Measurements from ENCODE around the gene EEPD1. TPM values are rescaled to one million over a fixed set of nuclear protein-coding genes. Genes with fewer than 3 reads are reported as not detected.

The EEPD1 gene
- polyA plus RNA-seq, 3 donors: 9.1 to 23.6 (median 9.3) TPM

GRCh38 chr7:36262309-36263094, 109.4 kb downstream of the EEPD1 start:
- 59 to 78% (median 74%) methylated on average over 5 of the region's 5 CpGs for WGBS, 3 donors

GRCh38 chr7:36263095-36263484, 110.0 kb downstream of the EEPD1 start:
- WGBS, 3 donors: 80 to 97% (median 80%) methylated on average over 5 of the region's 5 CpGs
- H3K27ac ChIP-seq (ENCODE audit: low read depth, low read length): no peak overlapping the region

More at GRCh38 chr7:36262309-36263094, 109.4 kb downstream of the EEPD1 start:
- no peak overlapping the region for H3K27ac ChIP-seq (ENCODE audit: low read depth, low read length)

GRCh38 chr7:36264123-36264801, 111.2 kb downstream of the EEPD1 start:
- H3K27ac ChIP-seq (ENCODE audit: low read depth, low read length): no peak overlapping the region
- WGBS, 3 donors: 37 to 88% (median 45%) methylated on average over 7 of the region's 7 CpGs

GRCh38 chr7:36264913-36265516, 112.0 kb downstream of the EEPD1 start:
- no peak overlapping the region for H3K27ac ChIP-seq (ENCODE audit: low read depth, low read length)
- 81 to 91% (median 84%) methylated on average over 6 of the region's 6 CpGs for WGBS, 3 donors

- 47 to 85% (median 53%) methylated on average over 3 of the region's 3 CpGs for WGBS, 3 donors
- H3K27ac ChIP-seq (ENCODE audit: low read depth, low read length): no peak overlapping the region
Measured at GRCh38 chr7:36265680-36266079, 112.6 kb downstream of the EEPD1 start.

GRCh38 chr7:36266190-36266589, 113.1 kb downstream of the EEPD1 start:
- no peak overlapping the region for H3K27ac ChIP-seq (ENCODE audit: low read depth, low read length)
- 76 to 82% (median 78%) methylated on average over 5 of the region's 5 CpGs for WGBS, 3 donors

GRCh38 chr7:36266683-36267082, 113.6 kb downstream of the EEPD1 start:
- H3K27ac ChIP-seq (ENCODE audit: low read depth, low read length): no peak overlapping the region
- WGBS, 3 donors: 87 to 96% (median 92%) methylated on average over 3 of the region's 3 CpGs

- H3K27ac ChIP-seq (ENCODE audit: low read depth, low read length): no peak overlapping the region
- 85 to 100% (median 87%) methylated on average over 2 of the region's 2 CpGs for WGBS, 3 donors
Measured at GRCh38 chr7:36272211-36272566, 119.1 kb downstream of the EEPD1 start.

GRCh38 chr7:36272567-36273269, 119.7 kb downstream of the EEPD1 start:
- no peak overlapping the region for H3K27ac ChIP-seq (ENCODE audit: low read depth, low read length)
- 42 to 74% (median 64%) methylated on average over 15 of the region's 15 CpGs for WGBS, 3 donors

GRCh38 chr7:36273836-36274235, 120.8 kb downstream of the EEPD1 start:
- no peak overlapping the region for H3K27ac ChIP-seq (ENCODE audit: low read depth, low read length)
- WGBS, 3 donors: 55 to 71% (median 56%) methylated on average over 4 of the region's 4 CpGs

GRCh38 chr7:36275735-36276284, 122.8 kb downstream of the EEPD1 start:
- 83 to 91% (median 86%) methylated on average over 8 of the region's 8 CpGs for WGBS, 3 donors
- no peak overlapping the region for H3K27ac ChIP-seq (ENCODE audit: low read depth, low read length)

- H3K27ac ChIP-seq (ENCODE audit: low read depth, low read length): no peak overlapping the region
- 73 to 81% (median 79%) methylated on average over 7 of the region's 7 CpGs for WGBS, 3 donors
Measured at GRCh38 chr7:36276428-36277248, 123.6 kb downstream of the EEPD1 start.

- WGBS, 3 donors: 83 to 90% (median 85%) methylated on average over 6 of the region's 6 CpGs
- no peak overlapping the region for H3K27ac ChIP-seq (ENCODE audit: low read depth, low read length)
Measured at GRCh38 chr7:36277249-36277542, 124.1 kb downstream of the EEPD1 start.

- H3K27ac ChIP-seq (ENCODE audit: low read depth, low read length): no peak overlapping the region
- WGBS, 3 donors: 74 to 80% (median 78%) methylated on average over 7 of the region's 7 CpGs
Measured at GRCh38 chr7:36278069-36278619, 125.1 kb downstream of the EEPD1 start.

GRCh38 chr7:36278620-36279172, 125.6 kb downstream of the EEPD1 start:
- 41 to 68% (median 59%) methylated on average over 7 of the region's 7 CpGs for WGBS, 3 donors
- H3K27ac ChIP-seq (ENCODE audit: low read depth, low read length): no peak overlapping the region

- WGBS, 3 donors: 90 to 94% (median 92%) methylated on average over 9 of the region's 9 CpGs
- H3K27ac ChIP-seq (ENCODE audit: low read depth, low read length): no peak overlapping the region
Measured at GRCh38 chr7:36279200-36279925, 126.3 kb downstream of the EEPD1 start.

- no peak overlapping the region for H3K27ac ChIP-seq (ENCODE audit: low read depth, low read length)
- WGBS, 3 donors: 97% methylated on average over 9 of the region's 9 CpGs
Measured at GRCh38 chr7:36279926-36280315, 126.9 kb downstream of the EEPD1 start.
